HepG2 (cell line): ENCODE results near the gene UBL4B. TPM values are rescaled to one million over a fixed set of nuclear protein-coding genes. Genes with fewer than 3 reads are reported as not detected.

ENCODE experiments used
- ATAC-seq: fragments of 200-7000 bp; cut with Tn5 transposase; 3 replicates; pipeline ENCODE4 v1.9.1; 2020; ENCODE audit warnings: mild to moderate bottlenecking, moderate library complexity
- BruUV-seq: library from RNA; stranded (reverse); fragments of 400-500 nt; replicated peaks from 2 replicates; lab custom pipeline; 2021; lab: Mats Ljungman, UMichigan
- CTCF ChIA-PET: fragments of 300-600 bp; formaldehyde crosslinking; extraction: SDS; loops from one replicate; lab custom pipeline; 2021; ENCODE audit warnings: low total read pairs, inconsistent platforms, low intra/inter-chr PET ratio; lab: Yijun Ruan, JAX
- POLR2A ChIA-PET: fragments of 350-600 bp; sonication (Branson Sonifier 250); formaldehyde crosslinking; loops from one replicate; lab custom pipeline; 2020; ENCODE audit warnings: antibody characterized with exemption, inconsistent platforms; lab: Yijun Ruan, JAX
- DNase-seq: peaks from one replicate; pipeline ENCODE4 v3.0.0-alpha.2; 2015; ENCODE audit warnings: low spot score
- FAIRE-seq: peaks from 3 replicates; lab custom pipeline; 2011; peaks lifted over from hg19 to GRCh38; lab: Jason Lieb, UNC
- H2AFZ ChIP-seq: one replicate; pipeline ENCODE4 v1.6.1; 2011; ENCODE audit warnings: low read length, inconsistent platforms
- H3K27ac ChIP-seq: fragments of 300-600 bp; 3 replicates; pipeline ENCODE4 v1.8.0; 2011; ENCODE audit warnings: mixed run types, mild to moderate bottlenecking, mixed read lengths, low read length, inconsistent platforms; ENCODE audit not compliant: insufficient read depth; ENCODE audit errors: extremely low read length
- H3K27me3 ChIP-seq, 2 experiments: fragments of 200-600 bp in 1 of 2; 2 replicates in 1 of 2; 3 replicates in 1 of 2; pipeline versions ENCODE4 v1.6.0 to v1.8.0; 2011; ENCODE audit warnings: low read length in 2 of 2, mild to moderate bottlenecking in 2 of 2, moderate library complexity in 2 of 2, inconsistent platforms in 1 of 2; ENCODE audit not compliant: insufficient read depth in 2 of 2, control insufficient read depth in 1 of 2
- H3K36me3 ChIP-seq, 2 experiments: fragments of 200-600 bp in 1 of 2; replicated peaks in 1 of 2; 2 replicates in 1 of 2; 3 replicates in 1 of 2; pipeline versions ENCODE4 v1.5.1 to v1.8.0; 2011; ENCODE audit warnings: low read length in 2 of 2, inconsistent platforms in 1 of 2; ENCODE audit not compliant: insufficient read depth in 2 of 2, control insufficient read depth in 1 of 2
- H3K4me1 ChIP-seq: 2 replicates; pipeline ENCODE4 v1.5.1; 2012; ENCODE audit warnings: low read length, inconsistent platforms; ENCODE audit not compliant: insufficient read depth
- H3K4me2 ChIP-seq: 2 replicates; pipeline ENCODE4 v1.6.0; 2011; ENCODE audit warnings: low read depth, low read length, inconsistent platforms
- H3K4me3 ChIP-seq, 3 experiments: fragments of 200-600 bp in 1 of 3; sonication (generic), shearing (Covaris generic) in 1 of 3; replicated peaks in 1 of 3; 2 replicates each; pipeline ENCODE4 v1.5.1; 2011 to 2016; ENCODE audit warnings: low read length in 3 of 3, inconsistent platforms in 2 of 3, low read depth in 2 of 3, mild to moderate bottlenecking in 2 of 3, control low read depth in 1 of 3, mixed read lengths in 1 of 3; ENCODE audit not compliant: insufficient read depth in 1 of 3
- H3K79me2 ChIP-seq: one replicate; pipeline ENCODE4 v1.6.1; 2011; ENCODE audit warnings: low read length, inconsistent platforms; ENCODE audit not compliant: insufficient read depth
- H3K9ac ChIP-seq: 2 replicates; pipeline ENCODE4 v1.6.0; 2011; ENCODE audit warnings: mild to moderate bottlenecking, low read depth, low read length, inconsistent platforms; ENCODE audit not compliant: insufficient read depth
- H3K9me3 ChIP-seq: 2 replicates; pipeline ENCODE4 v1.5.1; 2012; ENCODE audit warnings: mild to moderate bottlenecking, low read length
- H4K20me1 ChIP-seq: 2 replicates; pipeline ENCODE4 v1.6.0; 2011; ENCODE audit warnings: inconsistent platforms, mild to moderate bottlenecking, low read length, moderate library complexity; ENCODE audit not compliant: insufficient read depth
- NFIB ChIP-seq: sonication (generic); formaldehyde crosslinking; IDR thresholded peaks from 2 replicates; pipeline ENCODE4 v1.9.0; 2021; ENCODE audit warnings: missing genetic modification reagents, mild to moderate bottlenecking, borderline replicate concordance
- PHF20 ChIP-seq: sonication (generic); formaldehyde crosslinking; IDR thresholded peaks from 2 replicates; pipeline ENCODE4 v1.5.0; 2020; ENCODE audit warnings: mild to moderate bottlenecking, missing genetic modification reagents
- ZFP82 ChIP-seq: sonication (generic); formaldehyde crosslinking; IDR thresholded peaks from 2 replicates; pipeline ENCODE4 v1.5.1; 2020; ENCODE audit warnings: mild to moderate bottlenecking, missing genetic modification reagents, borderline replicate concordance
- ZNF253 ChIP-seq: sonication (generic); formaldehyde crosslinking; IDR thresholded peaks from 2 replicates; pipeline ENCODE4 v1.8.0; 2022; ENCODE audit warnings: mild to moderate bottlenecking, missing genetic modification reagents, borderline replicate concordance
- WGBS: methylation state at CpG from one replicate; pipeline ENCODE4 v1.1.6; 2017; ENCODE audit warnings: low lambda C conversion rate; 5-methylcytosine and 5-hydroxymethylcytosine counted together
- in situ Hi-C: cut with HindIII; loops from 2 replicates; pipeline ENCODE4 v1.10.0; 2017; ENCODE audit warnings: low pct_unique_long_range_greater_than_20kb; ENCODE audit not compliant: extremely low pct_ligation_motif_present
- intact Hi-C: fragments of 100-400 bp; cut with micrococcal nuclease; formaldehyde crosslinking; loops from one replicate; pipeline ENCODE4 v1.10.0; 2022; ENCODE audit not compliant: unreplicated experiment
- polyA plus RNA-seq, 8 experiments: library from polyadenylated mRNA; depleted of rRNA in 3 of 8; stranded (reverse) in 7 of 8; unstranded in 1 of 8; fragments of >200 nt; fragmentation: Illumina TruSeq in 4 of 8; extraction: Trizol in 4 of 8; gene quantifications; 2 replicates each; pipeline versions ENCODE4 v1.2.1 to v1.2.3, GENCODE V29; 2011 to 2016; ENCODE audit warnings: low read depth in 4 of 8, missing spikeins in 1 of 8, mixed read lengths in 1 of 8; ENCODE audit not compliant: insufficient read depth in 1 of 8
- total RNA-seq, 5 experiments: library from RNA; depleted of rRNA; stranded (reverse); fragments of >200 nt; fragmentation: Illumina TruSeq; extraction: Trizol; gene quantifications; 2 replicates each; pipeline ENCODE4 v1.2.3, GENCODE V29; 2016; ENCODE audit warnings: low read depth in 1 of 5
- TF ChIP-seq, protein P1 (sequence below): sonication (generic); formaldehyde crosslinking; IDR thresholded peaks from 2 replicates; pipeline ENCODE4 v1.5.0; 2020; ENCODE audit warnings: missing genetic modification reagents, mild to moderate bottlenecking, borderline replicate concordance
- TF ChIP-seq, protein P2 (sequence below): sonication (generic); formaldehyde crosslinking; IDR thresholded peaks from 2 replicates; pipeline ENCODE4 v1.5.0; 2020; ENCODE audit warnings: mild to moderate bottlenecking, missing genetic modification reagents

Gene UBL4B
- total and polyA plus RNA-seq, 2 of the 13 experiments (the other 11 are each of a cell fraction or from before 2014, with no cell fraction given), result not detected

DNA sequence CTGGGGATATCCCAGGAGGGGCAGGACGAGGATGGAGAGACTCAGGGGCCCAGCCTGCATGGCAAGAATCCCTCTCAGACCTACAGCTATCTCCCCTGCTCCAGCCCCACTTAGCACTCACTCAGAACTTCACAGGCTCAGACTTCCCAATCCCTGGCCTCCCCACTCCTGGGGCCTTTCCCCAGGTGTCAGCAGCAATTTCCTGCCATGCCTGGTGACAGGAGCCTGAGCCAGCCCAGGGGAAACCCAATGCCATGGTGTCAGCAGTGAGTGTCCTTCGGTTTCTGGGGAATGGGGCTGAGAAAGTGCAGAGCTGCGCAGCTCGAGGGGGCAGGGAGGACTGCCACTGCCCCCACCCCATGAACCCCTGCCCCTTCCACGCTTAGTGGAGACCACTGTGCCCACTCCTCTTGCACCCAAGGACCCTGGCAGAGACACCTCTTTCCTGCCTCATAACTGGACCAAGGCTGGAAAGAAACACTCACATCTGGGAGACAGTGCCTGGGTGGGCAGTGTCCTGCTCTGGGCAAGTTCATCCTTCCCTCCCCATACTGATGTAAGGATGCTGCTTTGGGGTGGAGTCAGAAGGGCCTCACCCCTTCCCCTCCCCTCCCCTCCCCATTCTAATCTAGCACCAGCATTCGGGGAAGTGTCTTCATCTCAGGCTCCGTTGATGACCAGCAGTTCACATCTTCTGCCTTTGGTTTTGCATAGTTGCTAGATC is 17.1 kb upstream of the UBL4B start:
- no peaks in the 10 kb centered on the region for H3K79me2 ChIP-seq
- intact Hi-C loops (no loop called here), in situ Hi-C loops (no loop called here)
- ChIA-PET CTCF (no interaction called here), POLR2A (no interaction called here)
- no peak overlapping the region for H2AFZ ChIP-seq
- H3K9me3 ChIP-seq, result no peaks in the 10 kb centered on the region
- FAIRE-seq, result no peak
- H3K36me3 ChIP-seq, result no peaks in the 10 kb centered on the region
- no TSS peak for BruUV-seq
- H3K27me3 ChIP-seq, result peaks cover 3 to 24% of the 10 kb centered on the region in 2 experiments
- ATAC-seq, result no peak
- H3K4me2 ChIP-seq, result no peak overlapping the region
- H3K4me1 ChIP-seq, result peaks cover 18% of the 10 kb centered on the region
- no peak overlapping the region for H3K9ac ChIP-seq
- no peak overlapping the region for H3K4me3 ChIP-seq
- no peak overlapping the region for H3K27ac ChIP-seq
- no peaks in the 10 kb centered on the region for H4K20me1 ChIP-seq
- no peak for TF ChIP-seq PHF20 (CRISPR knock-in tag)
- TF ChIP-seq, protein P1, sequence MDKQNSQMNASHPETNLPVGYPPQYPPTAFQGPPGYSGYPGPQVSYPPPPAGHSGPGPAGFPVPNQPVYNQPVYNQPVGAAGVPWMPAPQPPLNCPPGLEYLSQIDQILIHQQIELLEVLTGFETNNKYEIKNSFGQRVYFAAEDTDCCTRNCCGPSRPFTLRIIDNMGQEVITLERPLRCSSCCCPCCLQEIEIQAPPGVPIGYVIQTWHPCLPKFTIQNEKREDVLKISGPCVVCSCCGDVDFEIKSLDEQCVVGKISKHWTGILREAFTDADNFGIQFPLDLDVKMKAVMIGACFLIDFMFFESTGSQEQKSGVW (CRISPR knock-in tag), result no peak
- TF ChIP-seq ZNF253 (CRISPR knock-in tag), result no peak
- no peak for TF ChIP-seq NFIB (CRISPR knock-in tag)
- no peak for TF ChIP-seq ZFP82 (CRISPR knock-in tag)
- TF ChIP-seq, protein P2, sequence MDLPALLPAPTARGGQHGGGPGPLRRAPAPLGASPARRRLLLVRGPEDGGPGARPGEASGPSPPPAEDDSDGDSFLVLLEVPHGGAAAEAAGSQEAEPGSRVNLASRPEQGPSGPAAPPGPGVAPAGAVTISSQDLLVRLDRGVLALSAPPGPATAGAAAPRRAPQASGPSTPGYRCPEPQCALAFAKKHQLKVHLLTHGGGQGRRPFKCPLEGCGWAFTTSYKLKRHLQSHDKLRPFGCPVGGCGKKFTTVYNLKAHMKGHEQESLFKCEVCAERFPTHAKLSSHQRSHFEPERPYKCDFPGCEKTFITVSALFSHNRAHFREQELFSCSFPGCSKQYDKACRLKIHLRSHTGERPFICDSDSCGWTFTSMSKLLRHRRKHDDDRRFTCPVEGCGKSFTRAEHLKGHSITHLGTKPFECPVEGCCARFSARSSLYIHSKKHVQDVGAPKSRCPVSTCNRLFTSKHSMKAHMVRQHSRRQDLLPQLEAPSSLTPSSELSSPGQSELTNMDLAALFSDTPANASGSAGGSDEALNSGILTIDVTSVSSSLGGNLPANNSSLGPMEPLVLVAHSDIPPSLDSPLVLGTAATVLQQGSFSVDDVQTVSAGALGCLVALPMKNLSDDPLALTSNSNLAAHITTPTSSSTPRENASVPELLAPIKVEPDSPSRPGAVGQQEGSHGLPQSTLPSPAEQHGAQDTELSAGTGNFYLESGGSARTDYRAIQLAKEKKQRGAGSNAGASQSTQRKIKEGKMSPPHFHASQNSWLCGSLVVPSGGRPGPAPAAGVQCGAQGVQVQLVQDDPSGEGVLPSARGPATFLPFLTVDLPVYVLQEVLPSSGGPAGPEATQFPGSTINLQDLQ, result no peak
- WGBS, result 0% methylated on average over 4 of the region's 7 CpGs
- no peak for DNase-seq
